HCT116 (cell line): ENCODE results near the gene LAMB4. TPM values are rescaled to one million over a fixed set of nuclear protein-coding genes. Genes with fewer than 3 reads are reported as not detected.

Experiments
- ATAC-seq: fragments of 200-7000 bp; cut with Tn5 transposase; 2 replicates; pipeline ENCODE4 v1.9.1; 2020; ENCODE audit warnings: mild to moderate bottlenecking, moderate library complexity
- BruUV-seq: library from RNA; stranded (reverse); fragments of 400-500 nt; replicated peaks from 2 replicates; lab custom pipeline; 2021; lab: Mats Ljungman, UMichigan
- CTCF ChIA-PET: fragments of 300-600 bp; sonication (Branson Sonifier 250); formaldehyde crosslinking; loops from one replicate; lab custom pipeline; 2021; ENCODE audit warnings: antibody characterized with exemption; lab: Charles Lee
- POLR2A ChIA-PET: fragments of 300-600, 350-600 bp; sonication (Branson Sonifier 250); formaldehyde crosslinking; loops from one replicate; lab custom pipeline; 2021; ENCODE audit warnings: antibody characterized with exemption; lab: Charles Lee
- RAD21 ChIA-PET, 2 experiments: fragments of 300-600 bp; sonication (Branson Sonifier 250); formaldehyde crosslinking; loops; one replicate each; lab custom pipeline; 2023; ENCODE audit warnings: low total read pairs in 2 of 2; ENCODE audit not compliant: uncharacterized antibody in 2 of 2, unreplicated experiment in 2 of 2, low non-redundant PET in 1 of 2; lab: Charles Lee
- DNase-seq: peaks from one replicate; pipeline ENCODE4 v3.0.0-alpha.2; 2010; ENCODE audit warnings: low read depth, low spot score
- H2AFZ ChIP-seq: fragments of 200-600 bp; shearing (Covaris generic), sonication (generic); 2 replicates; pipeline ENCODE4 v1.6.1; 2017; ENCODE audit warnings: low read depth, mixed run types, mixed read lengths, antibody characterized with exemption, low read length; ENCODE audit not compliant: poor library complexity, severe bottlenecking
- H3K27ac ChIP-seq: 2 replicates; pipeline ENCODE4 v1.5.1; 2012; ENCODE audit warnings: low read depth, low read length
- H3K27me3 ChIP-seq: fragments of 200-600 bp; sonication (generic); 2 replicates; pipeline ENCODE4 v1.6.1; 2016; ENCODE audit warnings: mixed run types, low read length, mixed read lengths; ENCODE audit not compliant: insufficient read depth
- H3K36me3 ChIP-seq, 2 experiments: fragments of 200-500 bp in 1 of 2; fragments of 200-600 bp in 1 of 2; sonication (Bioruptor generic) in 1 of 2; sonication (generic) in 1 of 2; 2 replicates each; pipeline versions ENCODE4 v1.5.1 to v1.6.1; 2014 to 2016; ENCODE audit warnings: low read length in 2 of 2, inconsistent platforms in 1 of 2, mixed read lengths in 1 of 2, mixed run types in 1 of 2; ENCODE audit not compliant: insufficient read depth in 2 of 2, control insufficient read depth in 1 of 2
- H3K4me1 ChIP-seq, 2 experiments: fragments of 200-600 bp in 1 of 2; sonication (generic) in 1 of 2; 2 replicates each; pipeline versions ENCODE4 v1.5.1 to v1.6.1; 2012 to 2017; ENCODE audit warnings: low read length in 2 of 2, inconsistent platforms in 1 of 2, mild to moderate bottlenecking in 1 of 2, mixed read lengths in 1 of 2, mixed run types in 1 of 2, moderate library complexity in 1 of 2; ENCODE audit not compliant: insufficient read depth in 2 of 2, control insufficient read depth in 1 of 2
- H3K4me2 ChIP-seq: fragments of 200-600 bp; sonication (generic); 2 replicates; pipeline ENCODE4 v1.6.1; 2017; ENCODE audit warnings: mixed run types, low read length, mixed read lengths
- H3K4me3 ChIP-seq, 2 experiments: fragments of 200-600 bp in 1 of 2; sonication (generic) in 1 of 2; replicated peaks in 1 of 2; 2 replicates each; pipeline ENCODE4 v1.5.1; 2011 to 2016; ENCODE audit warnings: low read length in 2 of 2, control low read depth in 1 of 2, low read depth in 1 of 2, mild to moderate bottlenecking in 1 of 2, mixed read lengths in 1 of 2, mixed run types in 1 of 2
- H3K79me2 ChIP-seq: fragments of 200-600 bp; sonication (generic); 2 replicates; pipeline ENCODE4 v1.6.1; 2017; ENCODE audit warnings: mild to moderate bottlenecking, mixed run types, low read length, moderate library complexity, mixed read lengths; ENCODE audit not compliant: insufficient read depth
- H3K9ac ChIP-seq: fragments of 200-600 bp; sonication (generic); 2 replicates; pipeline ENCODE4 v1.6.1; 2016; ENCODE audit warnings: low read length, mixed read lengths
- H3K9me2 ChIP-seq: fragments of 200-600 bp; sonication (generic), shearing (Covaris generic); 2 replicates; pipeline ENCODE4 v1.6.1; 2017; ENCODE audit warnings: mixed run types, mild to moderate bottlenecking, moderate library complexity; ENCODE audit not compliant: insufficient read depth
- H3K9me3 ChIP-seq, 2 experiments: fragments of 200-500 bp in 1 of 2; fragments of 200-600 bp in 1 of 2; sonication (Bioruptor generic) in 1 of 2; sonication (generic) in 1 of 2; 2 replicates each; pipeline ENCODE4 v1.6.1; 2014 to 2017; ENCODE audit warnings: low read length in 2 of 2, mixed read lengths in 2 of 2, inconsistent platforms in 1 of 2, low read depth in 1 of 2, mild to moderate bottlenecking in 1 of 2, mixed run types in 1 of 2, moderate library complexity in 1 of 2; ENCODE audit not compliant: control insufficient read depth in 1 of 2, insufficient read depth in 1 of 2
- H4K20me1 ChIP-seq: fragments of 200-600 bp; sonication (generic), shearing (Covaris generic); 2 replicates; pipeline ENCODE4 v1.6.1; 2017; ENCODE audit warnings: mixed run types, mild to moderate bottlenecking, moderate library complexity; ENCODE audit not compliant: insufficient read depth
- CTCF ChIP-seq, 3 experiments: fragments of 200-600 bp in 1 of 3; sonication (generic) in 1 of 3; IDR thresholded peaks in 2 of 3; conservative IDR thresholded peaks in 1 of 3; 2 replicates each; pipeline ENCODE4 v1.5.1; 2012 to 2017; ENCODE audit warnings: low read depth in 2 of 3, low read length in 2 of 3, antibody characterized with exemption in 1 of 3, borderline replicate concordance in 1 of 3, control low read depth in 1 of 3, mild to moderate bottlenecking in 1 of 3, mixed read lengths in 1 of 3, mixed run types in 1 of 3, moderate library complexity in 1 of 3; ENCODE audit not compliant: insufficient read depth in 1 of 3
- ELF1 ChIP-seq: IDR thresholded peaks from 2 replicates; pipeline ENCODE4 v1.6.1; 2012; ENCODE audit warnings: low read depth, borderline replicate concordance
- POLR2AphosphoS5 ChIP-seq: IDR thresholded peaks from 2 replicates; pipeline ENCODE4 v1.6.1; 2011; ENCODE audit warnings: mild to moderate bottlenecking, low read depth, low read length, moderate library complexity
- RAD21 ChIP-seq: IDR thresholded peaks from 2 replicates; pipeline ENCODE4 v1.6.1; 2012; ENCODE audit warnings: low read depth, mild to moderate bottlenecking
- REST ChIP-seq: IDR thresholded peaks from 2 replicates; pipeline ENCODE4 v1.6.1; 2012; ENCODE audit warnings: low read depth
- intact Hi-C: fragments of 100-400 bp; cut with micrococcal nuclease; formaldehyde crosslinking; loops from 2 replicates; pipeline ENCODE4 v1.10.0; 2022
- total RNA-seq: library from RNA; stranded (reverse); gene quantifications from one replicate; pipeline ENCODE4 v1.2.1, GENCODE V29; 2021; ENCODE audit not compliant: unreplicated experiment
- TF ChIP-seq, protein P1 (sequence below): IDR thresholded peaks from 2 replicates; pipeline ENCODE4 v1.6.1; 2012
- TF ChIP-seq, protein P2 (sequence below): IDR thresholded peaks from 2 replicates; pipeline ENCODE4 v1.6.1; 2012
- TF ChIP-seq, protein P3 (sequence below): IDR thresholded peaks from 2 replicates; pipeline ENCODE4 v1.6.1; 2011; ENCODE audit warnings: mild to moderate bottlenecking, low read length, moderate library complexity; ENCODE audit not compliant: insufficient replicate concordance; ENCODE audit errors: extremely low read depth

The LAMB4 gene
- total RNA-seq, 1 experiment from 2014 or later, result not detected

DNA sequence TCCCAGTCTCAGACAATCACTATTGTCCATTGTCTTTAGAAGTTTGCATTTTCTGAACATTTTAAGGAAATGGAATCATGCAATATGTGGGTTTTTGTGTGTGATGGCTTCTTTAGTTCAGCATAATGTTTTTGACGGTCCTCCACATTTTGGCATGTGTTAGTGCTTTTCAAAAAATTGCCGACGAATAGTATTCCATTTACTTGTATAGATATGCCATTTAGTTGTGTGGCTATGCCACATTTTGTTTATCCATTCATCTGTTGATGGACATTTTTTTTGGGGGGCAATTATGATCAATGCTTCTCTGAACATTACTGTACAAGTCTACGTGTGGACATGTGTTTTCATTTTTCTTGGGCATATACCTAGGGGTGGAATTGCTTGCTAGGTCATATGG lies 12.0 kb upstream of the LAMB4 start (continued):
- TF ChIP-seq, protein P1, sequence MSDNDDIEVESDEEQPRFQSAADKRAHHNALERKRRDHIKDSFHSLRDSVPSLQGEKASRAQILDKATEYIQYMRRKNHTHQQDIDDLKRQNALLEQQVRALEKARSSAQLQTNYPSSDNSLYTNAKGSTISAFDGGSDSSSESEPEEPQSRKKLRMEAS, result no peak

- H3K9me2 ChIP-seq, result no peaks in the 10 kb centered on the region
- POLR2A ChIA-PET, result no interaction called here
- no peak overlapping the region for H3K9ac ChIP-seq
- CTCF ChIA-PET, result no interaction called here
- no peak overlapping the region for H3K27ac ChIP-seq
- H3K9me3 ChIP-seq, result no peaks in the 10 kb centered on the region
- BruUV-seq, result no TSS peak
- H3K4me2 ChIP-seq, result no peak overlapping the region
- ATAC-seq (no peak), DNase-seq (no peak)
- no peak overlapping the region for H3K4me3 ChIP-seq
- H2AFZ ChIP-seq, result no peak overlapping the region
- no peaks in the 10 kb centered on the region for H3K27me3 ChIP-seq
- no peaks in the 10 kb centered on the region for H3K4me1 ChIP-seq
- no peaks in the 10 kb centered on the region for H3K36me3 ChIP-seq
- no peak for TF ChIP-seq RAD21
- TF ChIP-seq ELF1, result no peak
- TF ChIP-seq POLR2AphosphoS5, result no peak
- TF ChIP-seq, protein P2, sequence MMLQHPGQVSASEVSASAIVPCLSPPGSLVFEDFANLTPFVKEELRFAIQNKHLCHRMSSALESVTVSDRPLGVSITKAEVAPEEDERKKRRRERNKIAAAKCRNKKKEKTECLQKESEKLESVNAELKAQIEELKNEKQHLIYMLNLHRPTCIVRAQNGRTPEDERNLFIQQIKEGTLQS, result no peak
- TF ChIP-seq, protein P3, sequence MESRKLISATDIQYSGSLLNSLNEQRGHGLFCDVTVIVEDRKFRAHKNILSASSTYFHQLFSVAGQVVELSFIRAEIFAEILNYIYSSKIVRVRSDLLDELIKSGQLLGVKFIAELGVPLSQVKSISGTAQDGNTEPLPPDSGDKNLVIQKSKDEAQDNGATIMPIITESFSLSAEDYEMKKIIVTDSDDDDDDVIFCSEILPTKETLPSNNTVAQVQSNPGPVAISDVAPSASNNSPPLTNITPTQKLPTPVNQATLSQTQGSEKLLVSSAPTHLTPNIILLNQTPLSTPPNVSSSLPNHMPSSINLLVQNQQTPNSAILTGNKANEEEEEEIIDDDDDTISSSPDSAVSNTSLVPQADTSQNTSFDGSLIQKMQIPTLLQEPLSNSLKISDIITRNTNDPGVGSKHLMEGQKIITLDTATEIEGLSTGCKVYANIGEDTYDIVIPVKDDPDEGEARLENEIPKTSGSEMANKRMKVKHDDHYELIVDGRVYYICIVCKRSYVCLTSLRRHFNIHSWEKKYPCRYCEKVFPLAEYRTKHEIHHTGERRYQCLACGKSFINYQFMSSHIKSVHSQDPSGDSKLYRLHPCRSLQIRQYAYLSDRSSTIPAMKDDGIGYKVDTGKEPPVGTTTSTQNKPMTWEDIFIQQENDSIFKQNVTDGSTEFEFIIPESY, result no peak
- TF ChIP-seq CTCF (IDR thresholded peaks at IDR 0.05 in 2 of 3, conservative IDR thresholded peaks at IDR 0.05 in 1 of 3; ENCODE audit: borderline replicate concordance in 1 of 3, insufficient read depth in 1 of 3, low read depth in 2 of 3, low read length in 2 of 3), result no peak
- no peak for TF ChIP-seq REST
- TF ChIP-seq, all 23 proteins: peak for 0
- RAD21 ChIA-PET, result no interaction called here
- no peaks in the 10 kb centered on the region for H3K79me2 ChIP-seq
- intact Hi-C loops, result no loop called here
- no peaks in the 10 kb centered on the region for H4K20me1 ChIP-seq
Observed at GRCh38 chr7:108140671-108141070, 10.5 kb upstream of the LAMB4 start.
